Endothelial cell of umbilical vein (primary cell): ENCODE data around the gene SLC22A15.

Experiments
- CTCF ChIP-seq, 2 donors: IDR thresholded peaks; 1 replicate in 1 of 2; 2 replicates in 1 of 2; pipeline ENCODE4 v1.5.1; 2011; ENCODE audit warnings: low read length in 2 of 2, mild to moderate bottlenecking in 2 of 2, moderate library complexity in 2 of 2, control low read depth in 1 of 2, inconsistent platforms in 1 of 2, low read depth in 1 of 2; ENCODE audit not compliant: insufficient read depth in 1 of 2; ENCODE audit errors: extremely low read depth in 1 of 2
- EZH2 ChIP-seq: IDR thresholded peaks from 2 replicates; pipeline ENCODE4 v1.6.1; 2012; ENCODE audit warnings: borderline replicate concordance, low read depth, mild to moderate bottlenecking, moderate library complexity, low read length, inconsistent platforms; ENCODE audit not compliant: severe bottlenecking
- JUN ChIP-seq: IDR thresholded peaks from 2 replicates; pipeline ENCODE4 v1.6.1; 2011; ENCODE audit warnings: borderline replicate concordance, low read depth; ENCODE audit not compliant: insufficient read length, insufficient read depth
- MAX ChIP-seq: IDR thresholded peaks from 2 replicates; pipeline ENCODE4 v1.6.1; 2011; ENCODE audit not compliant: insufficient read depth, insufficient read length
- POLR2A ChIP-seq: IDR thresholded peaks from 2 replicates; pipeline ENCODE4 v1.6.1; 2012; ENCODE audit warnings: low read depth, mild to moderate bottlenecking, control low read depth, low read length
- POLR2AphosphoS5 ChIP-seq: IDR thresholded peaks from 2 replicates; pipeline ENCODE4 v1.6.1; 2012; ENCODE audit warnings: low read depth, mild to moderate bottlenecking, control low read depth, low read length, moderate library complexity; ENCODE audit not compliant: insufficient read depth

- TF ChIP-seq MAX = no peak
- no peak for TF ChIP-seq CTCF (IDR thresholded peaks at IDR 0.05; ENCODE audit: extremely low read depth in 1 of 2, insufficient read depth in 1 of 2, low read depth in 1 of 2, low read length in 2 of 2)
- no peak for TF ChIP-seq EZH2
- TF ChIP-seq POLR2A = no peak
- no peak for TF ChIP-seq POLR2AphosphoS5
- no peak for TF ChIP-seq JUN
Measured at GRCh38 chr1:115983584-115983983, 7.3 kb downstream of the SLC22A15 start.
